HG02970 (cell line): ENCODE measurements around the gene ELF5.

Source experiments
- ATAC-seq: cut with Tn5 transposase; IDR thresholded peaks from one replicate; pipeline ENCODE4 v1.9.1; 2021; ENCODE audit warnings: mild to moderate bottlenecking, moderate library complexity, moderate number of reproducible peaks; ENCODE audit not compliant: unreplicated experiment, low FRiP score

ELF5 gene

DNA sequence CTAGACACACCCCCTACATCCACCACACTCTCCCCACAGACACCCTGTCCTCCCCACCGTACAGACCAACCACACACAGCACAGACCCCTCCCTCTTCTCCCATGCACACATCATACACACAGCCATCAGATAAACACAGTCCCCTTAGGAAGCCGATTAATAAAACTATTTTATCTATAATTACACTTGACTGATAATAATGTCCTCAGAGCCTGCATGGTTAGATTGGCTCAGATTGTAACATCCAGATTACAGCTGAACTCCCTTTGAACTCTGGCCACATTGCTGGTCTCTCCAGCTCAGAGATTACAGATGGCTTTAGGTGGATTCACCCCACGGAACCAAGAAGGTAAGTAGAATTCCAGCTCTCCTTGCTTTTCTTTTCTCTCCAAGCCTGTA is 9.5 kb upstream of the ELF5 start:
- ATAC-seq = no peak

DNA sequence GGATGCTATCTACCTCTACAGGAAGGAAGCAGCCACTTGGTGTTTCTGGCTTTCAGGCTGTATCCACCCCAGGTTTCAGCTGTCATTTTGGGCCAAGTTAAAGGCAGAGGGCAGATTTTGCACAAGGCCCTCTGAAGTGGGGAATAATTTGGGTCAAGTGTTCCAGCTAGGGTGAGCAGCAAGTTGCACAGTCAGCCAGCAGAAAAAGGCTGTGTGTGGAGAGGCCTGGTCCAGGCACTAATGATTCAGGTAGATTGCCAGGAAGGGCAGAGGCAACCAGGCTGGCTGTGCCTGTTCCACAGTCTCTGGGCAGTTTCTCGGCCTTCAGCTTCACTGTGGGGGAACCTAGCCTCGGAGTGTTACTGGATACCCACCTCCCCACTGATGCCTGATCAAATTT is 8.6 kb upstream of the ELF5 start:
- no peak for ATAC-seq

DNA sequence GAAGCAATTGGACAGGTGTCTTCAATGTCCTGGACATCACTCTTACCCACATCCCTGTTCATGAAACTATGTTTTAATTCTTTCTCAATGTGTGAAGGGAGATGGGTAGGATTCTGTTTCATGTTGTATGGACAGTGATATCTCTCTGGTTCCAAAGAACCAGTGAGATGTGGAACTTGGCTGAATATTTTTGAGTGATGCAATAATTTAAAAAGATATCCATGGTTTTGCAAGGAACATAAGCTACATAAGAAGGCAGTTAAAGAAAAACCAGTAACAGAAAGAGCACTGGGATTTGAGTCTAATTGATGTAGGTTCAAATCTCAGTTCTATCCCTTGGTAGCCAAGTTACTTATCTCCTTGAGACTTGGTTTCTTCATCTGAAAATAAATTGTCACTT is 7.7 kb upstream of the ELF5 start:
- no peak for ATAC-seq

DNA sequence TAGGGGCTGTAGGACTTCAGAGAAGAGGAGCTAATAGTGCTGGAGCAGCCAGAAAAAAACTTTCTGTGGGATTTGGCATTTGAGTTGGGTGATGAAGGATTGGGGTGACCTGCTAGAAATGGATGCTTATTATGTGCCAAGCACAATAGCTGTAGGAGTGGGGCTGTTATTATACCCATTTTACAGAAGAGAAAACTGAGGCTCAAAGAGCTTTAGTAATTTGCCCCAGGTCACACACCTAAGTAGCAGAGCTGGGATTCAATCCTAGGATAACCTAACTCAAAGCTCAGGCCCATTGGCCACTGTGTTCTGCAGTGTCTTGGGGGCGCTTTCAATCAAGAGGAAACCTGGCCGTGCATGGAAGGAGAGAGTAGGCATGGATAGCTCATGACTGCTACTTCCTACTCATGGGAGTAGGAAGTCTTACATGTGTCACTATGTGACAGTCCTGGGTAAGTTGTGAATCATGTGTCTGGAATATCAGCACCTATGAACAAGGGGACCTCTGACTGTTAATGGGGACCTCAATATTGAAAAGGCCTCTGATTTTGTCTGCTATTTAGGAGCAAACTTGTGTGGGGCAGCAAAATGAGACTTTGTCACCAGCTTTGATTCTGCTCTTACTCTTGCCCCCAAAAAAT is 6.1 kb upstream of the ELF5 start:
- no peak for ATAC-seq

DNA sequence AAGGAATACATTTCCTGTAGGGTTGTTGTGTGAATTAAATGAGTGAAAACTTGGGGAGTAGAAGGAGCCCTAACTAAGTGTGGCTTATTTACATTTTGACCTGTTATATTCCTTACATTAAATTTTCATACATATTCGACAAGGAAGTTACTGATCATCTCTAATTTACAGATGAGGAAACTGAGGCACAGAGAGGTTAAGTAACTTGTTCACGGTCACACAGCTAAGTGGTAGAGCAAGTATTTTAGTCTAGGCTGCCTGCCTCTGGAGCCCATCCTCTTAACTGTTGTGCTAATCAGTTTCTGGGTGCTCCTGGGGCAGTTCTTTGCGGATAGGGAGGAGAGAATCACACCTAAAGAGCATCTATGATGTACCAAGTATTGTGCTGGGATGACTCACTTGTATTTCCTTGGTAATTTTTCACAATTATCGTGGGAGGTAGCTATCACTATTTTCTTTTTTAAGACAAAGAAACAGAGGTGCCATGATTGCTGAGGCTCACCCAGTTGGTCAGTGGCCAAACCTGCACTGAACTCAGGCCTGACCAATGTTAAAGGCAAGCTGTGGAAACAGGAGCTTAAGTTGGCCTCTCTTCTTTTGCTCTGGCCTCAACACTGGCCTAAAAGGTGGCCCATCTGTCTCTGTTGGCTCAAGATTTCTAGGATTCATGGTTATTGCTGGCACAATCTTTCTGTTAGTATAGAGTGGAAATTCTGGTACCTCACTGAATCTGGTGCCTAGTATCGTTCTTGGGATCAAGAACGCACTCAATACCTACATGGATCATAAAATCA is 2.9 kb upstream of the ELF5 start:
- no peak for ATAC-seq

DNA sequence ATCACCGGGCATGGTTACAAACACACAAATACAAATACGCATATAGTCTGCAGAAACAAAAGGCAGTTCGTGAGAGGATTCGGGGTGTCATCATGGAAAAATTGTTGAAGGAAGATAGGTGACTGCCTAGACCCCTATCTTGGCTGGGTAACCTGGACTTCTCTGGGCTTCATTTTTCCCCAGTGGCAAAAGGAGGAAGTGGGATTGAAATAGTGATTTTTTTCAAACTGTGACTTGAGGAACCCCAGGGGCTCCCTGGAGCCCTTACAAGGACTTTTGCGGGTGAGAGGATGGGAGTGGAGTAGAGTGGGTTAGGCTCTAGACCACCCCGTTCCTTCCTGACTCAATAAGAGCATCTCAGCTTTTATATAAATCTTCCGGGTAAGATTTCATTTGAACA is 1.0 kb upstream of the ELF5 start:
- no peak for ATAC-seq

DNA sequence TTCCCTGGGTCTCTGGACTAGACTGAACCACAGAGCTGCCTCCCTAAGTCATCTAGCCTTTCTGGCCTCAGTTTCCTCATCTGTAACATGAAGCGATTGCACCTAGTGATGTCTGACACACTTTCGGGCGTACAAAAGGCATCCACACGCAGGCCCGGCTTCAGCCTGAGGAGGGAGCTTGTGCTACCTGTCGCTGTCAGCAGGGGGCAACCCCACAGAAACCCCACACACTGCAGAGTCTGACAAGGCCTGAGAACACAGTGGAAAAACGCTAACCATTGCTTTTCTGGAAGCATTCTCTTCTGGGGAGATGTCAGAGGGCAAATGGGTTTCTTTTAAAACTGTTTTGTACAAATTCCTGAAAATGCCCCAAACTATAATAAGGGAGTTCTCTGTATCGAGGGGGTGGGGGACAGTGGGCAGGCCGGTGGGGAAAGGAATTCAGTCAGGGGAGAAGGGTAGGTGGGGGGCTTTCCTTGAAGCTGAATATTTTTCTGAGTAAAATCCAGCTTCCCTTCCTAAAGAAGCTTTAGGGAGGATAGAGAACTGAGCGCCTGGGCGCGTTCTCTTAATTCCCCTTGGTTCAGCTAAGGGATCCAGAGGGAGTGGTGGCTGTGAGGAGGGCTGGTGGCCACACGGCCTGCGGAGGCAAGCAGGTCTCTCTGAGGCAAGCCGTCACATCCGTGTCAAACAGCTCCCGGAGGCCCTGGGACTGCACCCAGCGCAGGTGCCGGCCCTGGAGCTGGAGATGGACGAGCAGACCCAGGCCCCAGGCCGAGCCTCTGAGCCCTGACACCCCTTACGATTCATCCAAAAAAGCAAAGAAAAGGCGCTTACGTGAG is 533 bp downstream of the ELF5 start:
- no peak for ATAC-seq

DNA sequence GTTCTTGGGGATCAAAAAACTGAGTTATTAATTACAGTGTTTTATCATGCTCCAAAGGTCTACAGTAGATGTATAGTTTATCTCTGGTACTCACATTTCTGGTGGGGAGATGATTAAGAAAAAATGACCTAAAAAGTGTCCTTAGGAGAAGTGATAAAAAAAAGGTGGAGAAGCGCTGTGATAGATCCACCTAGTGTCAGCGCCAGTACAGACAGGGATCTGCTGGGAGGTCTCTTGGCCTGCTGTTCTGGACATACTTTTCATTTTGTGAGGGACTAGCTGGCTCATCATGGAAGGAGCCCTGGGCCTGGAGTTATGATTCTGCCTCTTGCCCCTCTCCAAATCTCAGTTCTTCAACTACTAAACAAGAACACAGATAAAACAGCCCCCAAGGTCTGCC is 2.9 kb downstream of the ELF5 start:
- no peak for ATAC-seq

DNA sequence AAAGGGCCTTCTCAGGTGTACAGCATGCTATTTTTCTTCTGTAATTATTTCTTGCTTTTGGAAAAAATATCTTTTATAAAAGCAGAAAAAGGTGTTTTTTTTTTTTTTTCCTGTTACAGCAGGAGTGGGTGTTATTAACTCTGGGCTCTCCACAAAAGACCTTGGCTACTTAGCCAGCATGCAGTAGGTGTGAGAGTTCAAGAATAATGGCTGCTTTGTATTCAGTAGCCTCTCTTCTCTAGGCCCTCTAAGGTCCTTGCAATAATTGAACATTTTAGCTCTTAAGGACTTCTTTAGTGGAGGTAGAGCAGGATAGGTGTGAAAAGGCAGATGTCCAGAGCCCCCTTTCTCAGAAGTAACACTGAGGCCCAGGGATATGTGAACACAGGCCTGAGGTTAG is 3.4 kb downstream of the ELF5 start:
- ATAC-seq = no peak

DNA sequence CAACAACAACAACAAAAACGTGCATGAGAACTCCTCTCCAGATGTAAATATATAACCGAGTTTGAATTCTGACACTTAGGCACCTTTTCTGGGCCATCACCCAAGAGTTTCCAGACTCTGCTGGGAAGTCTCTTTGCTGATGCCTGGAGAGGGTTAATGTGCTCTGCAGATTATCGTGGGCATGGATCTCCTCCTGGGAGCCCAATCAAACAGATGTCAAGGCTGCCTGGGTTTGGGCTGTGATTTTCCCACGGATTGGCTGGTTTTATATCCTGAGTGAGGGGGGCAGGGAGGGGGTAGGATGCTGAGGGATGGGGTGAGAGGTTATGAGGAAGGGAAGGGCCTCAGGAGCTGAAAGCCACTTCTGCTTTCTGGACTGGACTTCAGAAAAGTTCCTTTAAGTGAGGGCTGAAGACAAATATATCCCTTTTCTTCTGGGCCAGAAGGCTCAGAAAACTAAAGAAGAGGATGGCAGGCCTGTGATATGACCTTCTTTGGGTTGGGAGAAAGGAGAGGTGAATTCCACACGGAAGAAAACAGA is 4.2 kb downstream of the ELF5 start:
- no peak for ATAC-seq

DNA sequence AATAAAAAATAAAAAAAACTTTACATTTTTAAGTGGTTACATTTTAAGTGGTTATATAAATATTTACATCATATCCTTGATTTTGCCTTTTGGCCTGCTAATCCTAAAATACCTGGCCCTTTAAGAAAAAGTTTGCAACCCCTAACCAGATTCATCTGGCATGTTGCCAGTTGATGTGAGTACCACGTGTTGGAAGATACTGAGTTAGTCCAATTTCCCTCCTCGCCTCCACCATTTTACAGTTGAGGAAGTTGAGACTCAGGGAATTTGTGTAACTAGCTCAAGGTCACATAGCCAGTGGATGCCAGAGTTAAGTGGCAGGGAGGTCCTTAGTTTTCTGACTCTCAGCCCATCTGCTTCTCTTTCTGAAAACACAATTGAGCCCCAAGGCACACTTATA is 5.1 kb downstream of the ELF5 start:
- no peak for ATAC-seq

DNA sequence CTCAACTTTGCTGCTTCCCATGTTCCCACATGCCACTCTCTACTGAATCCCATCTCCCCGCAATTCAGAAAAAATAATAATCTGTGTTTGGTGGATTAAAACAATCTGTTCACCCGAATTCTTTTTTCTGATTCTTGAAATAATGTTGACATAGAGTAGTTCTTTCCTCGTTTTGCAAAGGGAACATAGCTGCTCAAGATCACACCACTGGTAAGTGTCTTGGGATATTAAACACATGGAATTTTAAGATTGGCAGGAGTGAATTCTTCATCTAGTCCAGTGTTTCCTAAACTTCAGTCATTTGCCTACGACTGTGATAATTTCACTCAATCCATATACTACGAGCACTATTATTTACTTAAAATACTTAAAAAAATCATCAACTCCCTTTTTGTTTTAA is 6.0 kb downstream of the ELF5 start:
- no peak for ATAC-seq

DNA sequence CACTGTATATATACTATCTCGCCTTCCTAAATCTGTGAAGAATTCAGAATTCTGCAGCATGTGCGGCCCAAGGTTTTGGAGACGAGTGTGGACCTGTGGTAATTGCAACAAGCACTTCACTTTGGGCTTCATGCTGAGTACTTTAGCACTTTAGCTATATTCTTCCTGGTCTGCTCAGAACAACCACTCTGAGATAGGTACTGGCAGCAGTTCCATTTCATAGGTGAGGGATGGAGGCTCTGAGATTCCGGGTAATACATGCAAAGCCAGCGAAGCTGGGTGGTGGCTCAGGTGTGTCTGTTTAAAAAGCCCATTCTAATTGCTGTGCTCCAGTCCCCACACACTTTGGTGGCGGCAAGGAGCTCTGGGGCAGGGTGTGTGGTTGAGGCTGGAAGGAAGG is 6.4 kb downstream of the ELF5 start:
- no peak for ATAC-seq

DNA sequence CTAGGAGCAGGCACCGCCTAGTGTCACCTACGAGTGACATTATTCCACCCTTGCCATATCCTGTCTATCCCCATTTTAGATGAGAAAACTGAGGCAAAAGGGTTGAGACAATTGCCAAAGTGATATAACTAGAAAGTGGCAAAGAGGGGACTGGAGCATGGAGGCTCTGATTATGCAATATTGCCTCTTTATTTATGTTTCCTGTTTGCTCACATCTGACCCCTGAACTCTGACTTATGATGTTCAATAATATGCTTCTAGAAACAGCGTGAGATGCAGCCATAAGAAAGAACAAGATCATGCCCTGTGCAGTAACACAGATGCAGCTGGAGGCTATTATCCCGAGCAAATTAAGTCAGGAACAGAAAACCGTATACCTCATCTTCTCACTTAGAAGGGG is 7.7 kb downstream of the ELF5 start:
- no peak for ATAC-seq

DNA sequence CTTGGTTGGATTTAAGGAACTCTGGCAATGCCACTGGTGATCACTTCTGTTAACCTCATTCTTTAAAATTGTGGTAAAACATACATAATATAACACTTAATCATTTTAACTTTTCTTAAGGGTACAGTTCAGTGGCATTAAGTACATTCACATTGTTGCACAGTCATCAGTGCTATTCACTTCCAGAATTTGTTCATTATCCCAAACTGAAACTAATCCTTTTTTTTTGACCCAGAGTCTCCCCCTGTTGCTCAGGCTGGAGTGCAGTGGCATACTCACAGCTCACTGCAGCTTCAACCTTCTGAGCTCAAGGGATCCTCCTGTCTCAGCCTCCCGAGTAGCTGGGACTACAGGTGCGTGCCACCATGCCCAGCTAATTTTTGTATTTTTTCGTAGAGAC is 10.6 kb downstream of the ELF5 start:
- ATAC-seq = no peak

DNA sequence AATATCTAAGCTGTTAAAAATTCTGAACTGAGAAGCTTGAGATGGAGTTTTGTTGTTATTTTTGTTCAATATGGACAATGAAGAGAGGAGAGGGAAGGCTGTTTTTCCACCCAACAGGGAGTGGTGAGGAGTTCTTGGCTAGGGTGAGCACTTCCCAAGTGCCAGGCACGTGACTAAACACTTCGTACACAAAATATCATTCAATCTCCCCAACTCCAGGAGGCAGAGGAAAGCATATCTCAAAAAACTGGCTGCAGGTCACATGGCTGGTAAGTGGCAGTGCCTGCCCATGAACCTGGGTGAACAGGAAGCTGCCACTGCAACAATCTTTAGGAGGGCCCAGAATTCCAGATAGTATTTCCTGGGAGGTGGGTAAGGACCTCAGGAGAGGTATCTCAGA is 11.6 kb downstream of the ELF5 start:
- no peak for ATAC-seq

DNA sequence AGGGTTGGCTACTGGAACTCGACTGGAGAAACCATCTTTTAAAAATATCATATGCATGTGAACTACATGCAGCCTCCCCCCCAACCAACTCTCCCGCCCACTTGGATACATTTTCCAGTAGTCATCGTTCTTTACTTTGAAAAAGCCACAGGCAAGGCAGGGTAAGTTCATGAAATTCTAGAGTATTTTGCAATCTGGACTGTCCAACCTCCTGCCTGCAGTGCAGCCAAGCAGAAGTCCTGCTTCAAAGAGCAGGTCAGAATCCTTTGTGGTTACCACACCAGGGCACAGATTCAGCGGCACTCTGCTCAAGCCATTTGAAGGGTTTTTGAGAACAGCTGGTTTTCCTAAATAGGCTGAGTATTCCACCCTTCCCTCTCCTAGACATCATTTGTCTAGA is 12.1 kb downstream of the ELF5 start:
- ATAC-seq = no peak

DNA sequence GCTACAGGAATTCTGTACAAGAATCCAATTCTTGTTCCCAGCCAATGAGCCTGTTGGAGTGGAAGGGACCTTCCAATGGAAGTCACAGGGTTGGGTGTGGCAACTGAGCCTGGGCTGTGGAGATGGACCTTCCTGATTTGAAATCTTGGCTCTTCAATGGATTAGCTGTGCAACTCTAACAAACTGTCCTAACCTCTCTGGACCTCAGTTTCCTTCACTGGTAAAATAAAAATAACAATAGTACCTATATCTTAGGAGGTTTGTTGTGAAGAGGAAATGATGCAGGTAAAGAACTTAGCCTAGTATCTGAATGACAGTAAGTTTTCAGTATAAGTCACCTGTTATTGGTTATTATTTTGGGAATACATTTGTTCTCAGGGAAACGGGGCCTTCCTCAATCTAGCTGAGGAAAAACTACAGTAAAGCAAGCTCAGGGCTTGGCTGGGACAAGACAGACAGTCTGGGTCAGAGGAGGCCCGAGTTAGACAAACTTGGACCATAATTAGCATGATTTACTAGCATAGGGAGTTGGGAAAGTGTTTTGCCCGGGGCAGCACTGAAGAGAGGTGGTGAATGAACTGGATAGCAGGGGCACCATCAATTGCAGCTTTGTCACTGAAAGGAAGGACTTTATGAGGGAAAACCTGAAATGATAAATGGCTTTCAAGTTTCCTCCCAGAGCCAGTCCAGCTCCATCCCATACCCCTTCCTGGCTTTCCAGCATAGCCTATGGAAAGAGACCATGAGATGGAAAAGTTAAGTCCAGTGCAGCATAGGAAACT is 13.7 kb downstream of the ELF5 start:
- no peak for ATAC-seq

DNA sequence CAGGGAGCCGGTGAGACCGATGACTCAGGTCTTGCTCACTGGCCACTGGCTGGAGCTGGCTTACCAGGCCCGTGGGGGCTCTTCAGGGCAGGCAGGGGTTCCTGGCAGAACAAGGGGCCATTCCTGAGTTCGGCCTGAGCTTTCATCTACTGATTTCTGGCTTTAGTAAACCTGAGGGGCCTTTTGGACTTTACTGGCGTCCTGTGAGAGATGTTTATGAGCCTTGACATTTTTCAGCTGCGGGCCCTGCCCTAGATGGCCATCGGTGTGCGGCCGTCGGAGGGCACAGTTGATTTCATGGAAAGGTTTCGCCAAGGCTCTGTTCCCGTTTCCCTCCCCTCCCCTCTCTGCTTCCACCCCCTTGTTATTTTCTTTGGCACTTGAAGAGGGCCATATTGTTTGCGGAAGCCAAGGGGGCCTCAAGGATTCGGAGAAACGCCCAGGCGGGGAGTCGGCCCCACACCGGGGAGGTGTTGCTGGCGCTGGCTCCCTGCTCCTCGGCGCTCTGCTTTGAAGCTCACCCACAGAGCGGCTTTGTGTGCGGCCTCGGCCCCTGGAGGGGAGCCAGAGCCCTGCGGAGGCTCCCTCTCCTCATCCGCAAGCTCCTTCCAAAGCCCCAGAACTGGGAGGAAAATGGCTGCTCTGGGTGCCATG is 17.7 kb downstream of the ELF5 start:
- no peak for ATAC-seq

DNA sequence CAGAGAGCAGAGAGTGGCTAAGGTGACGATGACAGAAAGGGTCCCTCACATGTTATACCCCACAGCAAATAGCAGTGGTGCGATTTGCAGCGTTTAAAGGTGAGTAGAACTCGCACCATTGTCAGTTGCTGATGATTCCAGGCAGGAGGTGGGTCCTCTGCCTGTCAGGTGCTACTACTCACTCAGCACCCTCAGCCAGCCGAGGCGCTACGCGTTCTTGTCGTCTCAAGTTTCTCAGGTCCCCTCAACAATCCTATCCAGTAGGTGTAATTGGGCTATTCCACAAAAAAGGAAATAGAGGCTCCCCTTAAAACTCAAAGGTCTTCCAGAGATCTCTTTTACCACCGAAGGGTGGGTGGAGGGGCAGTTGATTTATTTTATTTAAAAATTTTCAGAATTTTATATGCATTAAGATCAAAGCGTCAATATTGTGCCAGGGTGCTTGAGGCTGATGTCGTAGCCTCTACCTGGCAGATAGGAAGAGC is 18.3 kb downstream of the ELF5 start:
- no peak for ATAC-seq
